ENCODE measurements around the gene WFDC9.

The WFDC9 gene

DNA sequence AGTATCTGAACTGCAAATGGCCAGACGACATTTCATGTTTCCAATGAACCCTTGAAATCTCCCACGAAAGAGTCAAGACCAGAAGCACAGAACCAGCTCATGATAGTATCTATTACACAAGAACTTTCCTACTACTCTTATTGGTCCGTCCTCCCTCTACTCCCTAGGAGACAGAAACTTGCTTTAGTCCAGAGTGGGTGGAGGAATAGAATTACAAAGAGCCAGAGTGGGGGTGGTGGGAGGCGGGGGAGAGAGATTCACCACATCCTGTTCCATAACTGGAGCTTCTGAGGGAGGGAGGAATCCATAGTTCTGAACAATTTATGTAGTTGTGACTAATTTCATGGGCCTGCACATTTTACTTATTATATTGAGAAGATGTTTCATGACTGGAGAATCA, 20.0 kb downstream of the WFDC9 start:
- Histone ChIP-seq H3K9me3 (ENCODE audit: control insufficient read depth, insufficient read depth, low read depth, low read length) (no peaks in the 10 kb centered on the region), H3K27ac (ENCODE audit: extremely low read depth, low read depth, low read length) (no peak overlapping the region), H3K4me3 (ENCODE audit: low read depth, low read length) (no peak overlapping the region), H3K36me3 (ENCODE audit: control insufficient read depth in 2 of 2, insufficient read depth in 1 of 2, low read length in 2 of 2) (no peaks in the 10 kb centered on the region), H3K4me1 (ENCODE audit: control insufficient read depth, insufficient read depth, low read length) (no peaks in the 10 kb centered on the region)
- ChIA-PET CTCF (interaction anchor here (0.7 to 1.1 kb wide), 4 partner anchors 27 to 515 kb away, joined by 3 to 5 read pairs (median 3); no protein-coding TSS in a partner anchor), POLR2A (no interaction called here)
- peak; percentile 88 for TF ChIP-seq ZFHX2 (tag by site-specific recombination; conservative IDR thresholded peaks at IDR 0.05)
- no peak for TF ChIP-seq ZNF292 (tag by site-specific recombination; IDR thresholded peaks at IDR 0.05; ENCODE audit: borderline replicate concordance, low read depth)
- TF ChIP-seq ZNF391 (tag by site-specific recombination; IDR thresholded peaks at IDR 0.05; ENCODE audit: borderline replicate concordance, low read depth), result no peak
- peak; percentile 90 for TF ChIP-seq EGR2 (tag by site-specific recombination; IDR thresholded peaks at IDR 0.05; ENCODE audit: low read depth)

DNA sequence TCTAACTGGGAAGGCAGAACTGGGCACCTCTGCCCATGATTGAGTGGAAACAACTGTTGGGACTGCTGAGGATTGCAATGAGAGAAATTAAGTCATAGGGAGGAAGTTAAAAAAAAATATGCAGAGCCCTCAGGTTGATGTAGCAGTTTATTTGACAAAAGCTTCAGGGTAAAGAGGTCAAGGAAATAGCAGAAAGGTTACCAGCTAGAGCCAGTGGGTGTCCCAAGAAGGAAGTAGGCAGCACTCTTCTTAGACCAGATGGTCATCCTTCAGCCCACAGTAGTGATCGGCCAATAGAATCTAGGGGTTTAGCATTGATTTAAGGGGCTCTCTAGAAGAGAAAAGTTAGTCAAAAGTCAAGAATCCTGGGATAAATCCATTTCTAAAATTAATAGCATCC, 23.3 kb downstream of the WFDC9 start:
- no peak for TF ChIP-seq ZNF16 (tag by site-specific recombination; IDR thresholded peaks at IDR 0.05; ENCODE audit: low read depth)
- TF ChIP-seq, protein P1, sequence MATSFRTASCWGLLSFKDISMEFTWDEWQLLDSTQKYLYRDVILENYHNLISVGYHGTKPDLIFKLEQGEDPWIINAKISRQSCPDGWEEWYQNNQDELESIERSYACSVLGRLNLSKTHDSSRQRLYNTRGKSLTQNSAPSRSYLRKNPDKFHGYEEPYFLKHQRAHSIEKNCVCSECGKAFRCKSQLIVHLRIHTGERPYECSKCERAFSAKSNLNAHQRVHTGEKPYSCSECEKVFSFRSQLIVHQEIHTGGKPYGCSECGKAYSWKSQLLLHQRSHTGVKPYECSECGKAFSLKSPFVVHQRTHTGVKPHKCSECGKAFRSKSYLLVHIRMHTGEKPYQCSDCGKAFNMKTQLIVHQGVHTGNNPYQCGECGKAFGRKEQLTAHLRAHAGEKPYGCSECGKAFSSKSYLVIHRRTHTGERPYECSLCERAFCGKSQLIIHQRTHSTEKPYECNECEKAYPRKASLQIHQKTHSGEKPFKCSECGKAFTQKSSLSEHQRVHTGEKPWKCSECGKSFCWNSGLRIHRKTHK (tag by site-specific recombination; IDR thresholded peaks at IDR 0.05), result no peak
- TF ChIP-seq ZNF221 (tag by site-specific recombination; IDR thresholded peaks at IDR 0.05; ENCODE audit: borderline replicate concordance), result no peak
- no peak for TF ChIP-seq ZNF747 (tag by site-specific recombination; IDR thresholded peaks at IDR 0.05)
- no peak for TF ChIP-seq ZNF169 (tag by site-specific recombination; IDR thresholded peaks at IDR 0.05)
- no peak for TF ChIP-seq ZNF777 (tag by site-specific recombination; IDR thresholded peaks at IDR 0.05; ENCODE audit: borderline replicate concordance)
- TF ChIP-seq ZNF398 (tag by site-specific recombination; IDR thresholded peaks at IDR 0.05), result no peak
- TF ChIP-seq SCRT2 (tag by site-specific recombination; IDR thresholded peaks at IDR 0.05), result no peak
- TF ChIP-seq ZNF354C (tag by site-specific recombination; IDR thresholded peaks at IDR 0.05; ENCODE audit: borderline replicate concordance, low read depth), result no peak
- no peak for TF ChIP-seq WT1 (tag by site-specific recombination; IDR thresholded peaks at IDR 0.05)
- no peak for TF ChIP-seq ZNF366 (tag by site-specific recombination; conservative IDR thresholded peaks at IDR 0.05)
- no peak for TF ChIP-seq ZNF214 (tag by site-specific recombination; IDR thresholded peaks at IDR 0.05; ENCODE audit: borderline replicate concordance)
- no peak for TF ChIP-seq ZNF19 (tag by site-specific recombination; IDR thresholded peaks at IDR 0.05; ENCODE audit: low read depth)
- TF ChIP-seq ZSCAN4 (tag by site-specific recombination; IDR thresholded peaks at IDR 0.05), result no peak
- ChIA-PET CTCF (interaction anchor here (1.0 kb wide), 1 partner anchor 163 kb away, joined by 4 read pairs; no protein-coding TSS in a partner anchor), POLR2A (no interaction called here)

DNA sequence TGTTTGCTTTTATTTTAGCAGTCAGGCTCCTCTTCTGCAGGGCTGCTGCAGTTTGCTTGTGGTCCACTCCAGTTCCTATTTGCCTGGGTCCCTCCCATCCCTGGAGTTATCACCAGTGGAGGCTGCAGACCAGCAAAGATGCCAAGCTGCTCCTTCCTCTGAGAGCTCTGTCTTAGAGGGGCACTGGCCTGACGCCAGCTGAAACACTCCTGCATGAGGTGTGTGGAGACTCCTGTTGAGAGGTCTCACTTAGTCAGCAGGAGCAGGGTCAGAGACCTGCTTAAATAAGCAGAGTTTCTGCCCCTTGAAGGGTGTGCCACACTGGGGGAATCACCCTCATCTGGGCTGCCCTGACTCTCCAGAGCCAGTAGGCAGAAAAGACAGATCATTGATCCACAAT, 35.8 kb downstream of the WFDC9 start:
- TF ChIP-seq ZNF654 (tag by site-specific recombination; IDR thresholded peaks at IDR 0.05; ENCODE audit: low read depth), result no peak
- peak; percentile 43 for TF ChIP-seq ZIC2 (tag by site-specific recombination; IDR thresholded peaks at IDR 0.05)
- no peak overlapping the region for H3K27ac ChIP-seq (ENCODE audit: extremely low read depth, low read depth, low read length)
- H3K36me3 ChIP-seq (ENCODE audit: control insufficient read depth in 2 of 2, insufficient read depth in 1 of 2, low read length in 2 of 2), result no peaks in the 10 kb centered on the region
- ChIA-PET CTCF (interaction anchor here (0.6 to 2.5 kb wide), 2 partner anchors 50 to 176 kb away, joined by 3 to 18 read pairs; no protein-coding TSS in a partner anchor), POLR2A (no interaction called here)
- H3K4me3 ChIP-seq (ENCODE audit: low read depth, low read length), result no peak overlapping the region
- no peaks in the 10 kb centered on the region for H3K4me1 ChIP-seq (ENCODE audit: control insufficient read depth, insufficient read depth, low read length)
- no peaks in the 10 kb centered on the region for H3K9me3 ChIP-seq (ENCODE audit: control insufficient read depth, insufficient read depth, low read depth, low read length)

More for the DNA sequence above, 23.3 kb downstream of the WFDC9 start:
- Histone ChIP-seq H3K27ac (ENCODE audit: extremely low read depth, low read depth, low read length) (no peak overlapping the region), H3K4me3 (ENCODE audit: low read depth, low read length) (no peak overlapping the region), H3K9me3 (ENCODE audit: control insufficient read depth, insufficient read depth, low read depth, low read length) (no peaks in the 10 kb centered on the region), H3K36me3 (ENCODE audit: control insufficient read depth in 2 of 2, insufficient read depth in 1 of 2, low read length in 2 of 2) (no peaks in the 10 kb centered on the region), H3K4me1 (ENCODE audit: control insufficient read depth, insufficient read depth, low read length) (no peaks in the 10 kb centered on the region)
